Measurements from ENCODE around the gene DIS3L2.

The DIS3L2 gene

DNA sequence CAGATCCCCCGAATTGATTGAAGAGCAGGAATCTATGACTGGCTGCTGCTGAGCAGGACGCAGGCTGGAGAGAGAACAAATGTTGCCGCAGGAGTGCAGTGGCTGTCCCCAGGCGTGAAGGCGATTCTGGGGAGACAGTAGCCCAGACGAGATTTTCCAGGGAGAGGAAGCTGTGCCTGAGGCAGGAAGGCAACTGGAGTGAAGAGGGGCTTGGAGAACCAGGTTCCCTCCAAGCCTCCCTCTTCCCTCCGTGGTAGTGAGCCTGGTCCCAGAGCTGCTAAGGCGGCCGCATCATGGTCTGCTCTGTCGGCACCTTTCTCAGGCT lies 34.0 kb upstream of the DIS3L2 start:
- H3K27me3 ChIP-seq (replicated peaks; ENCODE audit: control insufficient read depth, insufficient read depth, low read length), result no peaks in the 10 kb centered on the region; the same call in none of the 2 replicates
- DNase-seq (ENCODE audit: extremely low read depth, insufficient read length), result no peak
- no peaks in the 10 kb centered on the region for H3K36me3 ChIP-seq (ENCODE audit: control insufficient read depth, insufficient read depth, low read length)
- TF ChIP-seq, protein P1, sequence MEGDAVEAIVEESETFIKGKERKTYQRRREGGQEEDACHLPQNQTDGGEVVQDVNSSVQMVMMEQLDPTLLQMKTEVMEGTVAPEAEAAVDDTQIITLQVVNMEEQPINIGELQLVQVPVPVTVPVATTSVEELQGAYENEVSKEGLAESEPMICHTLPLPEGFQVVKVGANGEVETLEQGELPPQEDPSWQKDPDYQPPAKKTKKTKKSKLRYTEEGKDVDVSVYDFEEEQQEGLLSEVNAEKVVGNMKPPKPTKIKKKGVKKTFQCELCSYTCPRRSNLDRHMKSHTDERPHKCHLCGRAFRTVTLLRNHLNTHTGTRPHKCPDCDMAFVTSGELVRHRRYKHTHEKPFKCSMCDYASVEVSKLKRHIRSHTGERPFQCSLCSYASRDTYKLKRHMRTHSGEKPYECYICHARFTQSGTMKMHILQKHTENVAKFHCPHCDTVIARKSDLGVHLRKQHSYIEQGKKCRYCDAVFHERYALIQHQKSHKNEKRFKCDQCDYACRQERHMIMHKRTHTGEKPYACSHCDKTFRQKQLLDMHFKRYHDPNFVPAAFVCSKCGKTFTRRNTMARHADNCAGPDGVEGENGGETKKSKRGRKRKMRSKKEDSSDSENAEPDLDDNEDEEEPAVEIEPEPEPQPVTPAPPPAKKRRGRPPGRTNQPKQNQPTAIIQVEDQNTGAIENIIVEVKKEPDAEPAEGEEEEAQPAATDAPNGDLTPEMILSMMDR (IDR thresholded peaks at IDR 0.05; ENCODE audit: insufficient read depth, low read length, poor library complexity, severe bottlenecking), result no peak
- H3K4me3 ChIP-seq (replicated peaks; ENCODE audit: low read depth, low read length), result no peak overlapping the region

DNA sequence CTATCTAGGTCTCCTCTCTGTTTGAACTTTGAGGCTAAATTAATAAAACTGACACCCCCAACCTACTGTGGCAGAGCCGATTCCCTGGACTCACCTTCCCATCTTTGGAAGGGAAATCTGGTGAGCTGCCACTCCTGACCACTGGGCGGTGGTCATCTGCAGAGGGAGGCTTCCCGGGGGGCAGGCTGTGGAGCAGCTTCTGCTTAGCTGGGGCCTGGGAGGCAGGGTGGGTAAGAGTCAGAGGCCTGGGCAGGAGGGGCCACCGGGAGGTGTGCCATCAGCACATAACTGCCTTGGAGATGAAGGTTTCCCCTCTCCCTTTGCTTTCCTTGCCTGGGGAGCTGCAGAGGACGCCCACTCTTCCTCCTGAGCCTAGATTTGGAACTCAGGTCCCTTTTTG lies 33.0 kb upstream of the DIS3L2 start:
- TF ChIP-seq, protein P1 (IDR thresholded peaks at IDR 0.05; ENCODE audit: insufficient read depth, low read length, poor library complexity, severe bottlenecking), result no peak
- Histone ChIP-seq H3K27me3 (replicated peaks; ENCODE audit: control insufficient read depth, insufficient read depth, low read length) (no peaks in the 10 kb centered on the region; the same call in none of the 2 replicates), H3K36me3 (ENCODE audit: control insufficient read depth, insufficient read depth, low read length) (no peaks in the 10 kb centered on the region), H3K4me3 (replicated peaks; ENCODE audit: low read depth, low read length) (no peak overlapping the region)
- DNase-seq (ENCODE audit: extremely low read depth, insufficient read length), result no peak

DNA sequence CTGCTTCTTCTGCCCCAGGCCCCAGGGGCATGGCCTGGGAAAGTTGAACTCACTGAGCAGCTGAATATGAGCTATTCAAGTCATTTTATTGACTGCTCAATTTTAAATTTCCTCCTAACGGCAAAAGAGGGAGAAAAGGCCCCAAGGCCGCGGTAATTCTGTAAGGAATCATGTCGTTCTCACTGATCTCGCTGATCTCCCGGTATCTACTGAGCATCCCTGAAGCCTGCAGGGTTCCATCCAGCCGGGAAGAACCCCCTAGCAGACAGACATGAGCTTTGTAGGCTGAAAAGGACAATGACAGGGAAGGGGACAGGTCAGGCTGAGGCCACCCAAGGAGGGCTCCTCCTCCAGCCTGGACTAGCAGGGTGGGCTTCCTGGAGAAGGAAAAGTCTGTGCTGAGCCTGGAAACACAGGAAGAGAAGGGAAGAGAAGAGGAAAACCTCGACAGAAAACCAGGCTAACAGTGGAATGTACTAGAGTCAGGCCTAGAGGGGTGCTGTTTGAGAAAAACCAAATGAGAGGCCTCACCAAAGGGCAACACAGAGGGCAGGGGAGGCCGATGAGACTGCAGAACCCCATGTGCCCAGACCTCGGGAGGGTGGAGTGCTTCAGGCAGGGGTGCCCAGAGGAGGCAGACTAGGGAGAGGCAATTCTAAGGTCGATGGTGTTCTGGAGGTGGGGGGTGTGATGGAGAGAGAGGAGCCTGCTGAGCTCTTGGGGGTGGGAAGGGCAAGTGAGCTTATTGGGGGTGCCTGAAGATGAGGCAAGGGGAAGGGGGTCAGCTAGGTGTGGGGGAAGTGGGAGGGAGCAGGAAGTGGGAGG lies 32.4 kb upstream of the DIS3L2 start:
- Histone ChIP-seq H3K36me3 (ENCODE audit: control insufficient read depth, insufficient read depth, low read length) (no peaks in the 10 kb centered on the region), H3K27me3 (replicated peaks; ENCODE audit: control insufficient read depth, insufficient read depth, low read length) (no peaks in the 10 kb centered on the region; the same call in none of the 2 replicates), H3K4me3 (replicated peaks; ENCODE audit: low read depth, low read length) (no peak overlapping the region)
- DNase-seq (ENCODE audit: extremely low read depth, insufficient read length), result no peak
- TF ChIP-seq, protein P1 (IDR thresholded peaks at IDR 0.05; ENCODE audit: insufficient read depth, low read length, poor library complexity, severe bottlenecking), result no peak

DNA sequence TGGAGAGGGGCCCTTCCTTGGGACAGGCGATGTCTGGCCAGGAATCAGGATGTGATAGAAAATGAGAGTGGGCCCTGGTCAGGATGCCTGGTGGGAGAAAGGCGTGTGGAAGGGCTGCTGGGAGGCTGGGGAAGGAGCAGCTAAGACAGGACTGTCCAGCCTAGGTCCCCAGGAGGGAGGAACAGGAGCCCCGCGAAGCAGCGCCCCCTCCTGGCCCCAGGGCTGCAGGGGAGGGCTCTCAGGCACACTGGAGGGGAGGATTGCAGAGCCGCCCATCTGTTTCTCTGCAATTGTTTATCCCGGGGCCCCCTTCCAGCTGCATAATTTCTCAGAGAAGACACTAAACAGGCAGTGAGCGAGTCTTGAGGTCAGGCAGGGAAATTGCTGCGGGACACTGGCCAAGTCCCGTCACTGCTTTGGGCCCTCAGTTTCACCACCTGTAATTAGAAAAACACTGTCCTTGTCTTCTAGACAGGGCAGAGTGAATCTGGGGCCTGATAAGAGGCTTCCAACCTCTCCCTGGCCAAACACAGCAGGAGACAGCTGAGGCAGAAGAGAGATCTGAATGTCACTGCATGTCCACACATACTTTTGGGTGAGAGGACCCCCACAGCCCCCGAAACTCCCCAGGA lies 31.4 kb upstream of the DIS3L2 start:
- Histone ChIP-seq H3K27me3 (replicated peaks; ENCODE audit: control insufficient read depth, insufficient read depth, low read length) (no peaks in the 10 kb centered on the region; the same call in none of the 2 replicates), H3K36me3 (ENCODE audit: control insufficient read depth, insufficient read depth, low read length) (no peaks in the 10 kb centered on the region), H3K4me3 (replicated peaks; ENCODE audit: low read depth, low read length) (no peak overlapping the region)
- peak; percentile 34 for DNase-seq (ENCODE audit: extremely low read depth, insufficient read length)
- TF ChIP-seq, protein P1 (IDR thresholded peaks at IDR 0.05; ENCODE audit: insufficient read depth, low read length, poor library complexity, severe bottlenecking), result peak; percentile 73

DNA sequence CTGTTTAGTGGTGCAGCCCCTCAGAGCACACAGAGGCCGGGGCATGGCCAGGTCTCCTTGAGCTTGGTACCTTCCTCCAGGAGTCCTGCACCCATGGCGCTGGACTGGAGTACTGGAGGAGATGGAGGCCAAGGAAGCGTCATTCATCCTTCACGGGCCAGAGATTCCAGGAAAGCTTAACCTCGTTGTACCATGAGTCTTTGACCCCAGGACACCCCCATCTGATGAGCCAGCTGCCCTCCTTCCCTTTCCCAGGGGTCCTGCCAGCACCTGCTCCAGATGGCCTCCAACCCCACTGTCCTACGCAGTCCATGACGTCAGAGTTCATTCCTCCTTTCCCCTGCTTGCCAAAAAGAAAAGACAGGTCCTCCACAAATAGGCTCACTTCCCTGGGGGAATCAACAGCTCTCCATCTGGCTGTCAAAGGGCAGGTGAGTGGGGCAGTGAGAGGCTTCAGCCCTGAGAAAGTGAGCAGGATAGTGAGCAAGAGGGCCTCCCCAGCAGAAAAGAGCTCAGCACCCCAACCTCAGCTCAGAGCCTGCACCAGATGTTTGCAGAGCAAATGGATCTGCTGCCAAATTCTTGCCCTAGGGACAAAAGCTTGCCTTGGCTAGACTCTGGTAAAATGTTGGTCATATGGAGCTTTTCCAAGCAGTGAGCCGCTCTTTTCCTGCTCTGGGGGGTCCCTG lies 30.8 kb upstream of the DIS3L2 start:
- H3K27me3 ChIP-seq (replicated peaks; ENCODE audit: control insufficient read depth, insufficient read depth, low read length), result no peaks in the 10 kb centered on the region; the same call in none of the 2 replicates
- DNase-seq (ENCODE audit: extremely low read depth, insufficient read length), result no peak
- no peaks in the 10 kb centered on the region for H3K36me3 ChIP-seq (ENCODE audit: control insufficient read depth, insufficient read depth, low read length)
- no peak overlapping the region for H3K4me3 ChIP-seq (replicated peaks; ENCODE audit: low read depth, low read length)
- TF ChIP-seq, protein P1 (IDR thresholded peaks at IDR 0.05; ENCODE audit: insufficient read depth, low read length, poor library complexity, severe bottlenecking), result no peak

All from GM06990 (cell line).